ENCODE data around the gene MOV10L1.

GRCh38 chr22:50074056-50074455 lies 15.8 kb upstream of the MOV10L1 start:
- no peak for TF ChIP-seq CTCF (IDR thresholded peaks at IDR 0.05)
- TF ChIP-seq POLR2A (IDR thresholded peaks at IDR 0.05): no peak

Measured in Peyer's patch (tissue), 4 donors.